ENCODE measurements around the gene MORN1. TPM values are rescaled to one million over a fixed set of nuclear protein-coding genes. Genes with fewer than 3 reads are reported as not detected.

MORN1 gene
- total RNA-seq, 4 donors from 2014 or later = 5.7 to 13.4 (median 8.5) TPM

DNA sequence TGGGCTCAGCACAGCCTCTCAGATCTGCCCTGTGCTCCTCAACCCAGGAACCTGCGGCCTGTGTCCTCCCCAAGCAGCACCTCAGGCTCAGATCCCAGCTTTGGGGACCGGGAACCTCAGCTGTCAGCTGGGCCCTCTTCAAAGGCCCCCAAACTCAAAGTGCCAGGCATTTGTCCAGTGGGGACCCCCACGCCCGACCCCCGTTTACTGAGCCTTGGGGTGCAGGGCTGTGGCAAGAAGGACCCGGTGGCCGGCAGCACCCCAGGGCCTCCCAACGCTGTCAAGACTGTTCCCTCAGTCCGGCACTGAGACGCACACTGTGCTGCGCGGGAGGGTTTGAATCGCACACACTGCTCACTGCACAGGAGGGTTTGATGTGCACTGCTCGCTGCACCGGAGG, 35.0 kb downstream of the MORN1 start:
- no peak for DNase-seq (ENCODE audit: low spot score in 2 of 2)
- Histone ChIP-seq H3K4me3 (no peak overlapping the region), H3K36me3 (no peaks in the 10 kb centered on the region), H3K9me3 (no peaks in the 10 kb centered on the region), H3K27ac (no peak overlapping the region), H3K27me3 (no peaks in the 10 kb centered on the region), H3K4me1 (peaks cover 13% of the 10 kb centered on the region)
- 88% methylated on average over 5 of the region's 15 CpGs for WGBS
- TF ChIP-seq, protein P1, sequence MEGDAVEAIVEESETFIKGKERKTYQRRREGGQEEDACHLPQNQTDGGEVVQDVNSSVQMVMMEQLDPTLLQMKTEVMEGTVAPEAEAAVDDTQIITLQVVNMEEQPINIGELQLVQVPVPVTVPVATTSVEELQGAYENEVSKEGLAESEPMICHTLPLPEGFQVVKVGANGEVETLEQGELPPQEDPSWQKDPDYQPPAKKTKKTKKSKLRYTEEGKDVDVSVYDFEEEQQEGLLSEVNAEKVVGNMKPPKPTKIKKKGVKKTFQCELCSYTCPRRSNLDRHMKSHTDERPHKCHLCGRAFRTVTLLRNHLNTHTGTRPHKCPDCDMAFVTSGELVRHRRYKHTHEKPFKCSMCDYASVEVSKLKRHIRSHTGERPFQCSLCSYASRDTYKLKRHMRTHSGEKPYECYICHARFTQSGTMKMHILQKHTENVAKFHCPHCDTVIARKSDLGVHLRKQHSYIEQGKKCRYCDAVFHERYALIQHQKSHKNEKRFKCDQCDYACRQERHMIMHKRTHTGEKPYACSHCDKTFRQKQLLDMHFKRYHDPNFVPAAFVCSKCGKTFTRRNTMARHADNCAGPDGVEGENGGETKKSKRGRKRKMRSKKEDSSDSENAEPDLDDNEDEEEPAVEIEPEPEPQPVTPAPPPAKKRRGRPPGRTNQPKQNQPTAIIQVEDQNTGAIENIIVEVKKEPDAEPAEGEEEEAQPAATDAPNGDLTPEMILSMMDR (IDR thresholded peaks at IDR 0.05) = no peak
- no peak for TF ChIP-seq POLR2A (IDR thresholded peaks at IDR 0.05)
- no peak for TF ChIP-seq EP300 (IDR thresholded peaks at IDR 0.05)
- TF ChIP-seq POLR2AphosphoS5 (IDR thresholded peaks at IDR 0.05) = no peak

DNA sequence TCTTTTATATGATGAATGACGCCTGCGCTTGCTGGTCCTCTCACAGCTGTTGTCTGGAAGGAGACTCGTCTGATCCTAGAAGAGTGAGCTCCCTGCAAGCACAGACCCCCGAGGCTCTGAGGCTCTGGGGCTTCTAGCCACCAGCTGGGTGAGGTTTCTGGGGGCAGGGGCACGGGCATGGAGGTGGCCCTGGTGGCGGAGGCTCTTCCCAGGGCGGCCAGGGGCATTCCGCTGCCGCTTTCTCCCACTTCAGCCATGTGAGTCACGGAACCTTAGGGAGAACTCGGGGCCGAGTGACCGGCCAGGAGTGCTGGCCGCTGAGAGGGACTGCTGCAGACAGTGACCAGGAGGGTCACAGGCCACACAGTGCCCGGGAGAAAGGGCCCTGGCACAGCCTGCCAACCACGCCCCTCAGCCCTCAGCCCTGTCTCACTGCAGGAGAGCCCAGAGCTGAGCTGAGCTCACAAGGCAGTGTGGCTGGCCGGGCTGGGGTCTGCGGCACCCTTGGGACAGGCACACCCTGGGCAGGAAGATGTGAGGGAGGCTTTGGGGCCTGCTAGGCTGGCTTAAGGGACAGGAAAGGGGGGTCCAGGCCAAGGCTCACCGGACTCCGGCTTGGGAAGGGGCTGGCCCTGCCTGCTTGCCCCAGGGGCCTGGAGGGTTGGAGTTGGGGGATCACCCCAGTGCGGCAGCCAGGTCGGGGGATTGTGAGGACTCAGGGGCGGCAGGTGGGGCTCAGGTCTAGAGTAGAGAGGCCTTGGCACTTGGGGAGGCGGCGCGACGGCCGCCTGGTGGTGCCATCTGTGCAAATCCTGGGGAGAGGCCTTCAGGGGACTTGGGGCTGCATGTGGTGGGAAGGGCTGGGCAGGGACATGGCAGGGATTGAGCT, 35.7 kb downstream of the MORN1 start:
- no peak for DNase-seq (ENCODE audit: low spot score in 2 of 2)
- no peak overlapping the region for H3K27ac ChIP-seq
- no peaks in the 10 kb centered on the region for H3K36me3 ChIP-seq
- no peak overlapping the region for H3K4me3 ChIP-seq
- TF ChIP-seq, protein P1 (IDR thresholded peaks at IDR 0.05) = no peak
- no peak for TF ChIP-seq POLR2A (IDR thresholded peaks at IDR 0.05)
- TF ChIP-seq EP300 (IDR thresholded peaks at IDR 0.05) = no peak
- TF ChIP-seq POLR2AphosphoS5 (IDR thresholded peaks at IDR 0.05) = no peak
- H3K27me3 ChIP-seq = no peaks in the 10 kb centered on the region
- H3K4me1 ChIP-seq = peaks cover 13% of the 10 kb centered on the region
- no peaks in the 10 kb centered on the region for H3K9me3 ChIP-seq
- 85% methylated on average over 7 of the region's 28 CpGs for WGBS

DNA sequence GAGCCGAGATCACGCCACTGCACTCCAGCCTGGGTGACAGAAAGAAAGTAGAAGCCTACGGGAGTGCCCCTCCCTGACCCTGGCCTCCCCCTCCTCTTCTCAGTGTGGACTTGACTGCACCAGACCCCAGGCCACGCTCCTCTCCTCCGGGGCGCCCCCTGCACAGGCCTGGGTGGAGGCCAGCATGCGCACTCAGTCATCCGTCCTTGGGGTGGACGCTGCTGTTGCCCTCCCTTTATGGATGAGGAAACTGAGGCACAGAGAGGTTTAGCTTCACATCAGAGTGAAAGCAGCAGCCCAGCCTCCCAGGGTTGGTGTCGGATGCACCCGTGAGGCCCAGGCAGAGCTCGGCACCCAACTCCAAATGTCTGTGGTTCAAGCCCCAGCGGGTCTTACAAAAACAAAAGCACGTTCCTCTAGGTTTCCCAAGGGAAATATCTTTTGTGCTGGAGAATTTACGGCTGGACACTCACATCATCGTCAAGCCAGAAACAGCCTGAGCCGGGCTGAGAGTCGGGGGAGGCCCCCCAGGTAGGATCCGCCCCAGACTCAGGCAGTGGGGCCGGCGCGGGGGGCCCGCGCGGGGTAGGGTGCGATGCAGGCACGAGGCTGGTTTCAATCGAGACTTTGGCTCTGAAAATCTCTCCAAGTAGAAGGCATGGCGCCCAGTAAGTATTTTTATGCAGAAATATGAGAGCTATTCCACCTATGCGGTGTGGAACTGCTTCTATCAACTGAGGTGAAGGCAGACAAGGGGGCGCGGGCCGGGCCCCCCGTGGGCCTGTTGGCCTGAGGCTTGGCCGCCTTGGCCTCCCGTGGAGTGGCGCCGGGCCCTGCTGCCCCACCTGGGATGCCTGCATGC, 36.6 kb downstream of the MORN1 start:
- Histone ChIP-seq H3K4me3 (no peak overlapping the region), H3K27me3 (no peaks in the 10 kb centered on the region), H3K27ac (no peak overlapping the region), H3K9me3 (no peaks in the 10 kb centered on the region), H3K4me1 (peaks cover 13% of the 10 kb centered on the region), H3K36me3 (no peaks in the 10 kb centered on the region)
- DNase-seq (ENCODE audit: low spot score in 2 of 2) = no peak
- TF ChIP-seq POLR2A (IDR thresholded peaks at IDR 0.05) (no peak), EP300 (IDR thresholded peaks at IDR 0.05) (no peak), POLR2AphosphoS5 (IDR thresholded peaks at IDR 0.05) (no peak)
- TF ChIP-seq, protein P1 (IDR thresholded peaks at IDR 0.05) = no peak
- 63% methylated on average over 27 of the region's 38 CpGs for WGBS

DNA sequence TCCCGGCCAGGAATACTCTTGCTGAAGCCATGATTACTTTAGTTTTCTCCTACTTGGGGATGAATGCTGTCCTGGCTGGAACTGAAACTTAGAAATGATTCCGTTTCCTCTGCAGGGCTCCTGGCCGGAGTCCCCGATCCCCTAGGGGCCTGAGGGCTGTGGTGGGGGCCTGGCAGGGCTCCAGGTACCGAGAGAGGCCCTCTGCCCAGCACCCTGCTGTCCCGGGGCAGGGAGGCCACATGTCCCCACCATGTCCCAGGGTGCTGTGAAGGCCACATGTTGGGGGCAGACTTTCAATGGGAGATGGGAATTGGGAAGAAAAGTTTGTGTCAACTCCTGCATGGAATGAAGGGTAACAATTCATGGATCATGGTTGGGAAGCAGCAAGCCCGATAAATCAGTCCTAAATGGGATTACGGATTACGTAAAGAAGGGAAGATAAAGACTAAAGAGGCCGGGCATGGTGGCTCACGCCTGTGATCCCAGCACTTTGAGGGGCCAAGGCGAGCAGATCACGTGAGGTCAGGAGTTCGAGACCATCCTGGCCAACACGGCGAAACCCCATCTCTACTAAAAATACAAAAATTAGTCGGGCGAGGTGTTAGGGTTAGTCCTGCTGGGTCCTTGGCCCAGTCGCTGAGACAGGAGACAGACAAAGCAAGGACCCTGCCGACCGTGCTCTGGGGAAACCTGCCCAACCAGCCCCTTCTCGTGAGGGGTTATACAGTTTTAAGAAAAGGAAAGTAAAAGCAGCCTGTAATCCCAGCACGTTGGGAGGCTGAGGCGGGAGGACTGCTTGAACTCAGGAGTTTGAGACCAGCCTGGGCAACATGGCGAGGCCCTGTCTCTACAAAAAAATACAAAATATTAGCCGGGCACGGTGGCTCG, 37.6 kb downstream of the MORN1 start:
- TF ChIP-seq POLR2AphosphoS5 (IDR thresholded peaks at IDR 0.05) = no peak
- TF ChIP-seq, protein P1 (IDR thresholded peaks at IDR 0.05) = no peak
- no peak for TF ChIP-seq EP300 (IDR thresholded peaks at IDR 0.05)
- TF ChIP-seq POLR2A (IDR thresholded peaks at IDR 0.05) = no peak
- H3K4me3 ChIP-seq = no peak overlapping the region
- H3K27ac ChIP-seq = no peak overlapping the region
- H3K4me1 ChIP-seq = peaks cover 13% of the 10 kb centered on the region
- H3K36me3 ChIP-seq = no peaks in the 10 kb centered on the region
- DNase-seq (ENCODE audit: low spot score in 2 of 2) = no peak
- WGBS = 80% methylated on average over 28 of the region's 28 CpGs
- no peaks in the 10 kb centered on the region for H3K9me3 ChIP-seq
- no peaks in the 10 kb centered on the region for H3K27me3 ChIP-seq
